Tibial nerve (tissue), 4 donors: ENCODE data around the gene PILRB. TPM values are rescaled to one million over a fixed set of nuclear protein-coding genes. Genes with fewer than 3 reads are reported as not detected.
A peak's percentile ranks its signal among the peaks of the same experiment; 100 is the strongest.

Experiments
- DNase-seq, 2 donors: peaks; one replicate each; pipeline ENCODE4 v3.0.0-alpha.2; 2019; ENCODE audit warnings: low spot score in 2 of 2
- H3K27ac ChIP-seq, 4 donors: fragments of 200-600 bp; sonication (generic) in 3 of 4; one replicate each; pipeline ENCODE4 v1.5.1; 2017 to 2019; ENCODE audit warnings: mild to moderate bottlenecking in 1 of 4
- H3K27me3 ChIP-seq, 2 donors: fragments of 200-600 bp; sonication (generic) in 1 of 2; one replicate each; pipeline versions ENCODE4 v1.5.1 to v1.6.0; 2017 to 2019
- H3K36me3 ChIP-seq, 3 donors: fragments of 200-600 bp; sonication (generic); one replicate each; pipeline ENCODE4 v1.5.1; 2018 to 2019
- H3K4me1 ChIP-seq, 4 donors: fragments of 200-600 bp; sonication (generic) in 3 of 4; one replicate each; pipeline ENCODE4 v1.5.1; 2017 to 2019
- H3K4me3 ChIP-seq, 4 donors: fragments of 200-600 bp; sonication (generic) in 3 of 4; one replicate each; pipeline ENCODE4 v1.5.1; 2017 to 2019; ENCODE audit warnings: mild to moderate bottlenecking in 1 of 4, moderate library complexity in 1 of 4
- H3K9me3 ChIP-seq, 4 donors: fragments of 200-600 bp; sonication (generic) in 3 of 4; one replicate each; pipeline ENCODE4 v1.5.1; 2017 to 2019
- EP300 ChIP-seq, 2 donors: sonication (generic); formaldehyde crosslinking; IDR thresholded peaks; one replicate each; pipeline ENCODE4 v1.6.1; 2017; ENCODE audit warnings: antibody characterized with exemption in 2 of 2, mild to moderate bottlenecking in 1 of 2
- POLR2A ChIP-seq, 2 donors: fragments of 450-650 bp; IDR thresholded peaks; one replicate each; pipeline ENCODE4 v1.6.1; 2017; ENCODE audit warnings: antibody characterized with exemption in 2 of 2, mild to moderate bottlenecking in 2 of 2, moderate library complexity in 2 of 2
- WGBS, 2 donors: methylation state at CpG; one replicate each; pipeline ENCODE4 v1.1.5; 2018; 5-methylcytosine and 5-hydroxymethylcytosine counted together
- total RNA-seq, 4 donors: library from RNA; depleted of rRNA; stranded (reverse); fragments of >200 nt; gene quantifications; one replicate each; pipeline ENCODE4 v1.1.0, GENCODE V29; 2016
- TF ChIP-seq, protein P1 (sequence below), 5 experiments: fragments of 200-600 bp in 3 of 5; fragments of 450-650 bp in 2 of 5; sonication (generic) in 3 of 5; IDR thresholded peaks; one replicate each; pipeline ENCODE4 v1.5.1; 2016 to 2019; ENCODE audit warnings: antibody characterized with exemption in 5 of 5, mild to moderate bottlenecking in 3 of 5, moderate library complexity in 2 of 5

Gene PILRB
- total RNA-seq, 4 donors from 2014 or later: 107 to 152 (median 132) TPM

DNA sequence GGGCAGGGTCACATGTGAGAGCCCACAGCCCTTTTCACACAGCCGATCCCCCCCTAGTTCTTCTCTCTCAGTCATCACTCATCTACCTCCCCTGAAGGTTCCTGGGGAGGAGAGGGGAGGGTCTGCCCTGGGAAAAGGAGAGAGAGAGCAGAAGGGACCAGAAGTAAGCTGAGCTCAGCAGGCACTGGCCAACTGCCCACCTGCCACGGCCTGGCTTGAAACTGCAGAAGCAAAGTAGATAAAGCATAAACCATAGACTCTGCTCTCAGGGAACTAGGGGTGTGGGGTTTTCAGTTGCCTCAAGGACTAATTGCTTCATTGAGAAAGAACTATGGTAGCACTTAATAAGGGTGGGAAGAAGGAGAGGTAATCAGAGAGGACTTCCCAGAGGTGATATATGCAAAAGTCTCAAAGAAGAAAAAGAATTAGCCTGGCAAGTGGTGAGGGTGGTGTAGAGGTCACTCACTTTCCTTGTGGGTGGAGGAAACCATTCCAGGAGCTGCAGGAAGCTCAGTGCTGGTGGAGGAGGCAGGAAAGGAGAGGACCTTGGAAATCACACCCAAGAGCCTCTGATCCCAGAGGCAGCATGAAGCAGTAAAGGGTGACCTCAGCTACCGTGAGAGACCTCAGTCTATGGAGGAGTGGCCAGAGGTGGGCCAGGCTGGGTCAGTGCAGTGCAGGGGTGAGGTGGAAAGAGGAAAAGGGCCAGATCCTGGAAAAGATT, 32.5 kb downstream of the PILRB start:
- Histone ChIP-seq H3K27ac (no peak overlapping the region), H3K9me3 (no peaks in the 10 kb centered on the region), H3K4me1 (no peaks in the 10 kb centered on the region), H3K27me3 (no peaks in the 10 kb centered on the region), H3K4me3 (no peak overlapping the region), H3K36me3 (peaks cover 0 to 6% (median 0%) of the 10 kb centered on the region in 3 donors)
- whole genome bisulfite sequencing, 2 donors: 41 to 47% methylated on average over 3 of the region's 3 CpGs
- TF ChIP-seq POLR2A (IDR thresholded peaks at IDR 0.05) (no peak), EP300 (IDR thresholded peaks at IDR 0.05) (no peak)
- TF ChIP-seq, protein P1, sequence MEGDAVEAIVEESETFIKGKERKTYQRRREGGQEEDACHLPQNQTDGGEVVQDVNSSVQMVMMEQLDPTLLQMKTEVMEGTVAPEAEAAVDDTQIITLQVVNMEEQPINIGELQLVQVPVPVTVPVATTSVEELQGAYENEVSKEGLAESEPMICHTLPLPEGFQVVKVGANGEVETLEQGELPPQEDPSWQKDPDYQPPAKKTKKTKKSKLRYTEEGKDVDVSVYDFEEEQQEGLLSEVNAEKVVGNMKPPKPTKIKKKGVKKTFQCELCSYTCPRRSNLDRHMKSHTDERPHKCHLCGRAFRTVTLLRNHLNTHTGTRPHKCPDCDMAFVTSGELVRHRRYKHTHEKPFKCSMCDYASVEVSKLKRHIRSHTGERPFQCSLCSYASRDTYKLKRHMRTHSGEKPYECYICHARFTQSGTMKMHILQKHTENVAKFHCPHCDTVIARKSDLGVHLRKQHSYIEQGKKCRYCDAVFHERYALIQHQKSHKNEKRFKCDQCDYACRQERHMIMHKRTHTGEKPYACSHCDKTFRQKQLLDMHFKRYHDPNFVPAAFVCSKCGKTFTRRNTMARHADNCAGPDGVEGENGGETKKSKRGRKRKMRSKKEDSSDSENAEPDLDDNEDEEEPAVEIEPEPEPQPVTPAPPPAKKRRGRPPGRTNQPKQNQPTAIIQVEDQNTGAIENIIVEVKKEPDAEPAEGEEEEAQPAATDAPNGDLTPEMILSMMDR (IDR thresholded peaks at IDR 0.05): no peak
- DNase-seq: no peak

GRCh38 chr7:100393233-100393905, 35.5 kb downstream of the PILRB start:
- H3K9me3 ChIP-seq: no peaks in the 10 kb centered on the region
- no peak overlapping the region for H3K27ac ChIP-seq
- H3K4me3 ChIP-seq: no peak overlapping the region
- WGBS, 2 donors: 68 to 74% methylated on average over 4 of the region's 4 CpGs
- H3K4me1 ChIP-seq: peaks cover 0 to 13% (median 3%) of the 10 kb centered on the region in 4 donors
- no peak for DNase-seq
- no peaks in the 10 kb centered on the region for H3K27me3 ChIP-seq
- no peak for TF ChIP-seq POLR2A (IDR thresholded peaks at IDR 0.05)
- TF ChIP-seq, protein P1 (IDR thresholded peaks at IDR 0.05): no peak
- no peak for TF ChIP-seq EP300 (IDR thresholded peaks at IDR 0.05)
- peaks cover 0 to 6% (median 0%) of the 10 kb centered on the region in 3 donors for H3K36me3 ChIP-seq

GRCh38 chr7:100394077-100394476, 36.2 kb downstream of the PILRB start:
- DNase-seq: no peak
- peaks cover 0 to 6% (median 0%) of the 10 kb centered on the region in 3 donors for H3K36me3 ChIP-seq
- peaks cover 0 to 13% (median 3%) of the 10 kb centered on the region in 4 donors for H3K4me1 ChIP-seq
- no peaks in the 10 kb centered on the region for H3K27me3 ChIP-seq
- 71 to 84% methylated on average over 2 of the region's 2 CpGs for WGBS, 2 donors
- H3K9me3 ChIP-seq: no peaks in the 10 kb centered on the region
- TF ChIP-seq, protein P1 (IDR thresholded peaks at IDR 0.05): no peak
- TF ChIP-seq EP300 (IDR thresholded peaks at IDR 0.05) (no peak), POLR2A (IDR thresholded peaks at IDR 0.05) (no peak)
- no peak overlapping the region for H3K27ac ChIP-seq
- no peak overlapping the region for H3K4me3 ChIP-seq

DNA sequence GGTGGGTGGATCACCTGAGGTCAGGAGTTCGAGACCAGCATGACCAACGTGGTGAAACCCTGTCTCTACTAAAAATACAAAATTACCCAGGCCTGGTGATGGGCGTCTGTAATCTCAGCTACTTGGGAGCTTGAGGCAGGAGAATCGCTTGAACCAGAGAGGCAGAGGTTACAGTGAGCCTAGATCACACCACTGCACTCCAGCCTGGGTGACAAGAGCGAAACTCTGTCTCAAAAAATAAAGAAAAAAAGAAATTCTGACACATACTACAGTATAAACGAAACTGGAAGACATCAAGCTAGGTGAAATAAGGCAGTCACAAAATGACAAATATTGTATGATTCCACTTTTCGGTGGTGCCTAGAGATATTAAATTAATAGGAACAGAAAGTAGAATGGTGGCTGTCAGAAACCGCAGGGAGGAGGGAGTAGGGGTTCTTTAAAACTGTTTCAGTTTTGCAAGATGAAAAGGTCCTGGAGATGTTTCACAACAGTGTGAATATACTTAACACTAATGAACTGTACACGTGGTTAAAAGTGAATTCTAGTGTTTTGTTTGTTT, 38.6 kb downstream of the PILRB start:
- H3K27me3 ChIP-seq: no peaks in the 10 kb centered on the region
- TF ChIP-seq, protein P1 (IDR thresholded peaks at IDR 0.05): no peak
- peak in 1 of 2 donors; percentile 22 for TF ChIP-seq EP300 (IDR thresholded peaks at IDR 0.05)
- H3K27ac ChIP-seq: peak overlapping the region in 1 of 4 donors; percentile 32
- no peak for DNase-seq
- peaks cover 0 to 13% (median 3%) of the 10 kb centered on the region in 4 donors for H3K4me1 ChIP-seq
- 64 to 65% methylated on average over 9 of the region's 9 CpGs for WGBS, 2 donors
- no peak overlapping the region for H3K4me3 ChIP-seq
- H3K9me3 ChIP-seq: no peaks in the 10 kb centered on the region
- H3K36me3 ChIP-seq: peaks cover 0 to 15% (median 0%) of the 10 kb centered on the region in 3 donors
